Activated B cell treated with CpG ODN at 0.5 μM for 24 hours (primary cell): ENCODE measurements around the gene NGEF. TPM values are rescaled to one million over a fixed set of nuclear protein-coding genes. Genes with fewer than 3 reads are reported as not detected.

Source experiments
- ATAC-seq: fragments of 200-7000 bp; cut with Tn5 transposase; one replicate; pipeline ENCODE4 v1.10.0; 2021; ENCODE audit warnings: low read depth, mild to moderate bottlenecking, moderate library complexity
- CTCF ChIA-PET: fragments of 350-600 bp; sonication (Branson Sonifier 250); formaldehyde crosslinking; loops from one replicate; lab custom pipeline; 2021; ENCODE audit warnings: antibody characterized with exemption; lab: Charles Lee
- POLR2A ChIA-PET: fragments of 350-600 bp; sonication (Branson Sonifier 250); formaldehyde crosslinking; loops from one replicate; lab custom pipeline; 2021; ENCODE audit warnings: antibody characterized with exemption; lab: Charles Lee
- DNase-seq: peaks from one replicate; pipeline ENCODE4 v3.0.0; 2022
- H3K27ac Mint-ChIP-seq: one replicate; pipeline ENCODE4 v1.8.0; 2020; ENCODE audit warnings: mixed read lengths
- H3K27me3 Mint-ChIP-seq: one replicate; pipeline ENCODE4 v1.8.0; 2021; ENCODE audit warnings: mixed read lengths
- H3K36me3 Mint-ChIP-seq: one replicate; pipeline ENCODE4 v1.8.0; 2021; ENCODE audit warnings: low read depth, mixed read lengths
- H3K4me1 Mint-ChIP-seq: one replicate; pipeline ENCODE4 v1.8.0; 2021; ENCODE audit warnings: mixed read lengths
- H3K4me3 Mint-ChIP-seq: one replicate; pipeline ENCODE4 v1.8.0; 2020; ENCODE audit warnings: mild to moderate bottlenecking, mixed read lengths
- H3K9me3 Mint-ChIP-seq: one replicate; pipeline ENCODE4 v1.8.0; 2020; ENCODE audit warnings: mixed read lengths
- intact Hi-C: fragments of 100-400 bp; cut with micrococcal nuclease; formaldehyde crosslinking; loops from one replicate; pipeline ENCODE4 v1.15.1; 2024
- total RNA-seq: library from RNA; stranded (reverse); gene quantifications from 2 replicates; pipeline ENCODE4 v1.2.3, GENCODE V29; 2022
- TF ChIP-seq, protein P1 (sequence below): fragments of 200-600 bp; IDR thresholded peaks from one replicate; pipeline ENCODE4 v1.8.0; 2022; ENCODE audit warnings: antibody characterized with exemption, mild to moderate bottlenecking

NGEF gene
- total RNA-seq, 1 donor from 2014 or later = not detected

DNA sequence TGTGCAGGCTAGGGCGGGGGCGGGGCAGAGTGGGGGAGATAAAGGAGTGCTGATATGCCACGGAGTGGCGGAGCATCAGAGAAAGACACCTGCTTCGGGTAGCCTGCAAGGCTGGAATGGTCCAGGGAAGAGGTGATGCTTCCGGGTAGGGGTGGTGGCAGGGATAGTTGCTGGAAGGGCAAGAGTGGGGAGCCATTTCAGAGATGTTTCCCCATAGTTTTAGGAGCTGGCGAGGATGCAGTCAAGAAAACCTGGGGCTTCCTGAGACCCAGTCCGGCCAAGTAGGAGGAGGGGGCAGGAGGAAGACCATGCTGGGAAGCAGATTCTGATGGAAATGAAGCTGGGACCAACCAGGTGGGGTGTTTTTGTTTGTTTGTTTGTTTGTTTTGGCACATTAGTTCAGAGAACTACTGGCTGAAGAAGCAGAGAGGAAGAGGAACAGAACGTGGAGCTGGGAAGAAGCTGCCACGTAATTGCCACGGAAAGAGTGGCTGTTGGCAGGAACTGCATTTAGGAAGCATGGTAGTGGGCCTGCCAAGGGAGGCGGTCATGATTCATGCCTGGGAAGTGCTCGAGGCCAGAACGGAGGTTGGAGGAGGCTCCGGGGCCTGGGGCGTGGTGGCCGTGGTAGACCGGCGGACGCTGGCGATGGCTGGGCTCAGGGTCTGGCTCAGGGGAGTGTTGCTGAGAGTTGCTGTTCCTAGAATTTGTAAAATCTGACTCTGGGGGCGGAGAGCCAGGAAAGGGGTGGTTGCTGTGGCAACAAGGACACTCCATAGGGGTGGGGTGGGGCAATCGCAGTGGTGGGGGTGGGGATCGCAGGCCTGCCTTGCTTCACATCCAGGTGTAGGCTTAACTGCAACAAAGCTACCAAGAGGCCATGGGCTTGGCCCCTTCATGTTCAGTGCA is 38.4 kb upstream of the NGEF start:
- no peaks in the 10 kb centered on the region for H3K36me3 Mint-ChIP-seq
- ChIA-PET POLR2A (no interaction called here), CTCF (interaction anchor here (1.0 to 3.2 kb wide), 2 partner anchors 9 to 52 kb away, joined by 3 to 9 read pairs; partner anchors contain the start of gene INPP5D)
- TF ChIP-seq, protein P1, sequence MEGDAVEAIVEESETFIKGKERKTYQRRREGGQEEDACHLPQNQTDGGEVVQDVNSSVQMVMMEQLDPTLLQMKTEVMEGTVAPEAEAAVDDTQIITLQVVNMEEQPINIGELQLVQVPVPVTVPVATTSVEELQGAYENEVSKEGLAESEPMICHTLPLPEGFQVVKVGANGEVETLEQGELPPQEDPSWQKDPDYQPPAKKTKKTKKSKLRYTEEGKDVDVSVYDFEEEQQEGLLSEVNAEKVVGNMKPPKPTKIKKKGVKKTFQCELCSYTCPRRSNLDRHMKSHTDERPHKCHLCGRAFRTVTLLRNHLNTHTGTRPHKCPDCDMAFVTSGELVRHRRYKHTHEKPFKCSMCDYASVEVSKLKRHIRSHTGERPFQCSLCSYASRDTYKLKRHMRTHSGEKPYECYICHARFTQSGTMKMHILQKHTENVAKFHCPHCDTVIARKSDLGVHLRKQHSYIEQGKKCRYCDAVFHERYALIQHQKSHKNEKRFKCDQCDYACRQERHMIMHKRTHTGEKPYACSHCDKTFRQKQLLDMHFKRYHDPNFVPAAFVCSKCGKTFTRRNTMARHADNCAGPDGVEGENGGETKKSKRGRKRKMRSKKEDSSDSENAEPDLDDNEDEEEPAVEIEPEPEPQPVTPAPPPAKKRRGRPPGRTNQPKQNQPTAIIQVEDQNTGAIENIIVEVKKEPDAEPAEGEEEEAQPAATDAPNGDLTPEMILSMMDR = no peak
- no peak for DNase-seq
- H3K27ac Mint-ChIP-seq = no peak overlapping the region
- no peak overlapping the region for H3K4me3 Mint-ChIP-seq
- peaks cover 7% of the 10 kb centered on the region for H3K4me1 Mint-ChIP-seq
- intact Hi-C loops = loop anchor here (10.0 kb wide), 1 partner anchor 447 kb away; no protein-coding TSS in a partner anchor
- H3K27me3 Mint-ChIP-seq = peaks cover 3% of the 10 kb centered on the region
- no peaks in the 10 kb centered on the region for H3K9me3 Mint-ChIP-seq
- ATAC-seq = no peak

DNA sequence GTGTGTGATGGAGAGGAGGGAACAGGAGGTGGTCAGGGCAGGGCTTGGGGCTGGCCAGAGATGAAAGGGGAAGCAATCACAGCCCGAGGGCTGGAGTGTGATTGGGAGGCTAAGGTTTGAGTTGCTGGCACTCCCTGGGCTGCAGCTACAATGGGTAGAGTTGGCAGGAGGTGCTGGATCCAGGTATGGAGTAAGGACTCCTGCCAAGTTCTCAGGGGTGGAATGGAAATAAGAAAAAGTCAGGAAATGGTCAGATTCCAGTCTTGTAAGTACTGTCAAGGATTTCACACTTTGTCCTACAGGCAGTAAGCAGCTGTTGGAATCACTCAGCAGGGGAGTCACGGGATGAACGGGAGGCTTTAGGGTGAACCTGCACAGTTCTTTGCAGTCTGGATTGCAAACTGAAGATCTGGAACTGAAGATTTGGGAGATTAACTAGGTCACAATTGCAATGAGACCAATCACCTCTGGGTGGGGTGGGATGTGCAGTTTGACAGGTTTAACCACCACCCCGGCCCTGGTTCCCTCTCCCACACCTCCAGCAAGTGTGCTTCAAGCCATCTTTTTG is 36.2 kb upstream of the NGEF start:
- Mint-ChIP-seq H3K4me1 (peaks cover 7% of the 10 kb centered on the region), H3K4me3 (no peak overlapping the region), H3K36me3 (no peaks in the 10 kb centered on the region), H3K9me3 (no peaks in the 10 kb centered on the region), H3K27me3 (peaks cover 3% of the 10 kb centered on the region), H3K27ac (no peak overlapping the region)
- TF ChIP-seq, protein P1 = no peak
- CTCF ChIA-PET = interaction anchor here (0.7 to 1.3 kb wide), 2 partner anchors 11 to 201 kb away, joined by 3 to 4 read pairs; partner anchors contain the start of gene INPP5D
- DNase-seq (no peak), ATAC-seq (peak; percentile 40)
- POLR2A ChIA-PET = no interaction called here
- intact Hi-C loops = no loop called here

DNA sequence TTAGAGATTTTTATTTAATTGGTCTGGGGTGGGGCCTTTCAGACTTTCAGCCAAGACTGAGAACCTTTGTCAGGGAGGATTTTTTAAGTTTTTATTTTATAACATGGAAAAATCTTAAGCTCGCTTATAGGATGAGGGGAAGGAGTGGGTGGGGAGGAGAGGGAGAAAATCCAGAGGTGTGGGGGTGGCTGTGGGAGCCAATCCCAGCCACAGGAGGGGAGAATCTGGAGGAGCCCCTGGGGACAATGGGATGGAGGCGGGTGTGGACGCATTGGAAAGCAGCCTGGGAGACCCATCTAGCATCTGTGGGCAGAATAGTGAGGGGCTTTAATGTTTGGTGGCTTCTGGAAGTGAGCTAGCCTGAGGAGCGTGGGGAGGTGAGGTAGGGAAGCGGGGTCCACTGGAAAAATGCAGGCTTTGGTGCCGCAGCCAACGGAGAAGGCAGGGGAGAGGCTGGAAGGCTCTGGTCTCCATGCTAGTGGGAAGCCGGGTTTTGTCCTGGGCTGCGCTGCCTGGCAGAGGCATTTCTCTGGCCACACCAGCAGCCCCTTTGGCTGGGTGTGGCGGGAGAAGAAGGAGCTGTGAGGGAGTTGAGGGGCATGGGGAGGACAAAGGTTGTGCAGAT is 35.6 kb upstream of the NGEF start:
- POLR2A ChIA-PET = interaction anchor here (0.7 kb wide), 1 partner anchor 89 kb away, joined by 4 read pairs; no protein-coding TSS in a partner anchor
- H3K4me3 Mint-ChIP-seq = no peak overlapping the region
- DNase-seq (peak; percentile 12), ATAC-seq (no peak)
- no peak overlapping the region for H3K27ac Mint-ChIP-seq
- H3K4me1 Mint-ChIP-seq = peaks cover under 1% of the 10 kb centered on the region
- no peaks in the 10 kb centered on the region for H3K36me3 Mint-ChIP-seq
- CTCF ChIA-PET = no interaction called here
- intact Hi-C loops = no loop called here
- TF ChIP-seq, protein P1 = no peak
- peaks cover under 1% of the 10 kb centered on the region for H3K27me3 Mint-ChIP-seq
- no peaks in the 10 kb centered on the region for H3K9me3 Mint-ChIP-seq

DNA sequence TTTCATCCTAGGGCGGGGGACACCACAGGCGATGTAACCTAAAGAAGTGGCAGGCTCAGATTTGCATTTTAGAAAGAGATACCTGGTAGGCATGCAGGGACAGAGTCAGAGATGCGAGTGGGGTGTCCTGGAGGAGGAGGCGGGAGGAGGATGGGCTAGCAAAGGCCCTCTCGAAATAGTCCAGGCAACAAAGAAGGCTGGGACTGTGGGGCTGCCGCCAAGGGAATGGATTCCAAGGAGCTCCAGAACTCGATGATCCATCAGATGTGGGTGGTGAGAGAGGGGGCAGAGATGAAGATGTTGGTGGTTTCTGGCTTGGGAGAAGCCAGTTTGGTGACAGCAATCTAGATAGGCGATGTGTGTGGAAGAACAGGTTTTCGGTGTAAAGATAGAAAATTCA is 34.6 kb upstream of the NGEF start:
- DNase-seq = no peak
- no peaks in the 10 kb centered on the region for H3K27me3 Mint-ChIP-seq
- H3K27ac Mint-ChIP-seq = no peak overlapping the region
- H3K36me3 Mint-ChIP-seq = no peaks in the 10 kb centered on the region
- TF ChIP-seq, protein P1 = no peak
- ATAC-seq = no peak
- ChIA-PET POLR2A (no interaction called here), CTCF (interaction anchor here (1.5 kb wide), 1 partner anchor 13 kb away, joined by 5 read pairs; the partner anchor contains the start of gene INPP5D)
- intact Hi-C loops = no loop called here
- no peaks in the 10 kb centered on the region for H3K9me3 Mint-ChIP-seq
- no peaks in the 10 kb centered on the region for H3K4me1 Mint-ChIP-seq
- H3K4me3 Mint-ChIP-seq = no peak overlapping the region
